CD4-positive, alpha-beta T cell treated with Interleukin-15 for 4 hours (primary cell): ENCODE measurements around the gene YES1.
"Not testable (repeated sequence)": the region's sequence is repeated elsewhere in the genome, so short reads cannot be mapped to it uniquely, and the experiment has no call there.

ENCODE experiments used
- DNase-seq: peaks from one replicate; pipeline ENCODE4 v3.0.0-alpha.2; 2020; ENCODE audit warnings: low spot score

The YES1 gene

DNA sequence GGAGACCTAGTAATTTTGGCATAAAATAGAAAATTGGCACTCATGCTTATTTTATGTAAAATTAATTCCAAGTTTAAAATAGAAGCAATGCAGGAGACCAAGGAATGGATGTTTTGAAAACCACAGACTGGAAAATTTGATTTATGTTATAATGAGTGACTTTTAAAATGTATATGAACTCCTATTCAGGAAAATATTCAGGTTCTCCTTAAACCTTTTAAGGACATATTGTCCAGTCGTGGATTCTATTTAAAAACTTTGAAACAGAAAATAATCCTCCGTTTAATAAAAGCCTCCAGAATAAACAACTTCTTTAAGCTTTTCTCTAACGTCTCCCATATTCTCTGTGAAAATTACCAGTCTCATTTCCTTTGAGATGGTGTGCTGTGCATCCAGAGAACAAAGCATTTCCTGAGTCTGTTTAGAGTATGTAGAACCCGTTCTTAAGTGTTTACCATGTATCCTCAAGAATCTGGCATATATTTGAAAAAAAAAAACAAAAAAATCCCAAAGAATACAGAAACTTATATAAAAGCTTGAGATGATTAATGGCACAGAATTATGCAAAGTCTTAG is 8.6 kb upstream of the YES1 start:
- DNase-seq, result no peak

DNA sequence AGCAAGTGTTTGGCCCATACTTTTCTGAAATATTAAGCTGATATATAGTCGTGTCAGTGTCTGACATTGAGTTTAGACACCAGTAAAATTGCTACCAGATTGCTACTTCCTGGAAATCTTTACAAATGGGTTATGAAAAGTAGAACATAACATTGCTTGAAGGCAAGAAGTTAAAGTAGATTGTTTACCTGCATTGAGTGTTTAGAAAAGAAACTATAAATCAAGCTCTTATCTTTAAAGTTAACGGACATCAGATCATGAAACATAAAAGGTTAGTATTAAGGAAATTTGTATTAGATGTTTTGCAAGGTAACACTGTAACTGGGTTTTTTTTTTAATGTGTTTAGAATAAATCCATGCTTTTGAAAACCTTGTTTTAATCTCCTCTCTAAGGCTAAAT is 4.8 kb upstream of the YES1 start:
- no peak for DNase-seq

DNA sequence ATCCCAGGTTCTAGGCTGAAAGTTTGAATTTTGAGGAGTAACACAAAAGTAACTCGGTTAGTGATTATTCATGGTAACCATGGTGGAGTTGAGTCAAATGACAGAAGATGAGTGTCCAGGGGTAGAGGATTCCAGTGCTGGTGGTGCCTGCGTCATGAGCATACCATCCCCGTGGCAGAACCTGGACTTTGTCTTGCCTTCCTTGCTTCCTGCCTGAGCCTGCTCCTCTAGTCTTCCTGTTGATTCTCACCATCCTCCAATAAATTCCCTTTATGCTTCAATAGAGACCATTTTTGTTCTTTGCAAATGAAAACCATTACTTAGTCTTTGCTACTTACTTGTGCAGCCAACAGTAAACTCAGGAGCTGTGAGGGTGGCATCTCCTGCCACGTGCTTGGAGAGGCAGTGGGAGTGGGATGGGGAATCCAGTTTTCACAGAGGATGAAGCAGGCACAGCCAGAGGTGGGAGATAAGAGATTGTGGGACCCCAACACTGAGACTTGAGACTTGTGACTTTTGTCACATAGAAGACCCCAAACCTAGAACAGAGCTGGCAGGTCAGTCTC is 4.1 kb upstream of the YES1 start:
- no peak for DNase-seq

DNA sequence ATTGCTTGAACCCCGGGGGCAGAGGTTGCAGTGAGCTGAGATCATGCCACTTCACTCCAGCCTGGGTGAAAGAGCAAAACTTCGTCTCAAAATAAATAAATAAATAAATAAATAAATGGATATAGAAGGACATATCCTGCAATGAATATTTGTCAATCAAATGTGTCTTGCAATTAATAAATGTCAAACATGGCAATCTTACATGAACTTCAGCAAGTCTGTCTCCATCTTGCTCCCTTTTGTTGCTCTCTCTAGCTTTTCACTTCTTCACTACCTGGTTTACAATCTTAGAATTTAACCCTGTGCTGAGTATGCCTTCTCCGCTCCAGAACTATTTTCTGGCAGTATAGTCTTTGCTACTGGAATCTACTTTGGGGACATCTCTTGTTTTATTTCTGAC is 3.3 kb upstream of the YES1 start:
- DNase-seq, result no peak

DNA sequence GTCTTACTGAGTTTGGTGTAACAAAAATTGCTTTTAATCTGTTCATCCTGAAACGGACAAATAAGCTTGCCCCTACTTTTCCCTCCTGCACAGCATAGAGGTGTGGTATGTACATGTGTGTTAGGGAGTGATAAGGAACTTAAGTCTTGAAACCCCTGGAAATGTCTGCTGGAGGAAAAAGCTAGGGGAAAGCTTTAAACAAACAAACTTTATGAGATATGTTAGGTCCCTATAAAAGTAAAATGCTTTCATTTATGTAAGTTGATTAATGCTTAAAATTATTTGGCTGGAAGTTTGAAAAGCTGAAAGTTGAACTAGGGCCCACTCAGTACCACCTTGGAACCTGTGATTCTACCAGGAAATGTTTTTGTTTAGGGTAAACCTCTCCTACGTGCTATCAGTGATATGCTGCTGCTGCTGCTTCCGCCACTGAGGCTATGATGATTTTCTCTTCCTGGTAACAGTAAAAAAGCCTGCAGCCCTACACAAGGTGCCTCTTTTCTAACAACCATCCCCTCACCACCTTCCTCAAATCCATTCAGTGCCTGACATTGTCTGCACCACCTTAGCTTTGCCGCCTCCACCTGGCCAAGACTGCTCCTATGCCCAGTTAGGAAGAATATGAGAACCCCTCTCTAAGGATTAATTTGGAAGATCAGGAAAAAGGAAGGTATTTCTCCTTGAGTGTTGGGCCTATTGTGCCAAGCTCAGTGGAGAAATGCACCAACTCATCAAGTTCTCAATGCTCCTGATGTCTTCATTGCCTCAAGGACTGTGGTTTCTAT is 2.5 kb upstream of the YES1 start:
- DNase-seq, result no peak

DNA sequence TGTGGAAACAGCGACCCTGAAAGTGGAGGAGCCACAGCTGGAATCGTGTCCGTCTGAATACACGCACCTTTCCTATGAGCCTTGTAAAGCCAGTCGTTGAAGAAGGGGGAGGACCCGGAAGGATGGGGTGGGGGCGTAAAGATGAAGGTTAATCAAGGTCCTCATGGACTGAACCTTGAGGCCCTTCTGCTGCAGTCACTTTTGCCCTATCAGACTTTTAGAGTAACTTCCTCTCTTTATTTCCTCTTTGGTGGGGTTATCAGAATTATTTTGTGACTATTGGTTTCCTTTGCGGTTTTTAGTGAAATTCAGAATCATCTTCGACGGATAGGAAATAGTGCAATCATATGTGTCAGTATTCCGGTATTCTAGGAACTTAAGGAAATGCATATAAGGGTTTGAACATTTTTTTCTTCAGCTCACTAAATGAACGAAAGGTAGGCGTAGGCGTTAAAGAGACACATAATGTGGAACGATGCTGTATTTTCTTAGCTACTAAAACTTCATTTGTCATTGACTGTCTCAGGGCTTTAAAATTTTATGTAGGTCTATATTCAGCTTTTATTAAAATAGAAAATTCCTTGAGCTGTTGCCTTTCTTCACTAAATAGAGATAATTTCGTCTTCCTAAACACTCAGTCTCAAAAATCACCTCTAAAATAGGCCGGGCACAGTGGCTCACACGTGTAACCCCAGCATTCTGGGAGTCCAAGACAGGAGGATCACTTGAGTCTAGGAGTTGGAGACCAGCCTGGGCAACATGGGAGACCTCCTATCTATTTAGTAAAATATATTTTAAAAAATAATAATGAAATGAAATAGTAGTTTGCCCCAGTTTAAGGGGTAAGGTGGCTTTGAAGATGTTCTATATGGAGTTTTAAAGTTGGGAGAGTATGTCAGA is 1.4 kb upstream of the YES1 start:
- DNase-seq, result peak; percentile 81

DNA sequence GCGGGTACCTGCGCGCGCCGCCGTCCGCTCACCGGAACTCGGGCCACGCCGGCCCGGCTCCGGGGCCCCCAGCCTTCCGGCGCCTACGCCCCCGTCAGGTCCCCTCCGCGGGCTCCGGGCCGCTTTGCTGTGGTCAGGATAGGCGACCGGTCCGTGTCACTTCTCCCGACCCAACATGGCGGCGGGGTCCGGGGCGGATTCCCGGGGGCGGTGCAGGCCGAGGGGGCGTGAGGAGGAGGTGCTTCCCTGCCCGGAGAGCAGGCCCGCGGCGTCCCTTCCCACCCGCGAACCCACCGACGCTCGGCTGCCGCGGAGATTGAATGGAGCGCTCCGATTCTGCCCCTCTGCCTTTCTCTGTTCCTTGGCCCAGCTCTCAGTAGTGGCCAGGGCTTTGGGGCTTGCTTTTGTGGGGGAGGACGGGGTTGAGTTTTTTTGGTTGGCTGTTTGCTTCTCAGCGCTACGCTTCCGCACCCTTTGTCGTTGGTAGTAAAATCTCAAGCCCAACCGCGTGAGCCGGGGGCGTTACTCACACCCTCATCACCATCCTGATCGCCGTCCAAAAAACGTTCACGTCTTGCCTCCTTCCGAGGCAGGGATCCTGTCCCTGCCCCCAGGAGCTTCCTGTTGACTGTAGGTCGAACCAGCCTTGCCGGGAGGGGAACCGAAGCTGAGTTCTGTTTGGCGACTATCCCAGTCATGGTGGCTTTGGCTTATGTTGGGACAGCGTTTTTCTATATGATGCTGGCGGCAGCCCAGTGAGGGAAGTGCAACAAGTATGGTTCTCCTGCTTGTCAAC is 532 bp upstream of the YES1 start:
- peak; percentile 67 for DNase-seq

DNA sequence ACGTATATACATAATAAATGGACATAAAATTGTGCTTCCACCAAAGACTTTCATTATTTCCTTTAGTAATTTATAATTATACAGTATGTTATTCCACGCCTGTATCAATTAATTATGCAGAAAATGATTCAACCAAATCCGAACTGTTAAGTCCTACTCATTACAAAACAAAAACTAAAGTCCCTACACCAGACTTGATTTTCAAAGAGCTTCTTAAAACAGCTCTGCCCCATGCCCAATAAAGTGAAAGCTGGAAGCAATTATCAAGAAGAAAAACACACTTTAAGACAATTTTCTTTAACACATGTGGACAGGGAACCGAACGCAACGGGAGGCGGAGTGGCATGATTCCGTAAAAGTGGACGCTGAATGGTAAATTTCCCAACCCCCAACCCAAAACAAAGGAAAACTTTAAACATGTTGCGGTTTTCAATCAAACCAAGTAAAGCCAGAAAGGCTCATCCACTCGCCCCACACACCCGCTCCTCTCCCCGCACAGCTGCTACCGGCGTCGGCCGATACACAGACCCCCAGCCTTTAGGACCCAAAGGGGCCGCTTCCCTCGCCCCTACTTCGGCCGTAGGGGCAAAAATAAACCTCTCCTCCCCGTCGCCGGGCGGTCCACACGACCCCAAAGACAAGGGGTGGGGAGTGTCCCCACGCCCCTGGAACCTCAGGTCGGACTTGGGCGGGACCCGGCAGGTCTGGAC is 705 bp downstream of the YES1 start:
- no peak for DNase-seq

DNA sequence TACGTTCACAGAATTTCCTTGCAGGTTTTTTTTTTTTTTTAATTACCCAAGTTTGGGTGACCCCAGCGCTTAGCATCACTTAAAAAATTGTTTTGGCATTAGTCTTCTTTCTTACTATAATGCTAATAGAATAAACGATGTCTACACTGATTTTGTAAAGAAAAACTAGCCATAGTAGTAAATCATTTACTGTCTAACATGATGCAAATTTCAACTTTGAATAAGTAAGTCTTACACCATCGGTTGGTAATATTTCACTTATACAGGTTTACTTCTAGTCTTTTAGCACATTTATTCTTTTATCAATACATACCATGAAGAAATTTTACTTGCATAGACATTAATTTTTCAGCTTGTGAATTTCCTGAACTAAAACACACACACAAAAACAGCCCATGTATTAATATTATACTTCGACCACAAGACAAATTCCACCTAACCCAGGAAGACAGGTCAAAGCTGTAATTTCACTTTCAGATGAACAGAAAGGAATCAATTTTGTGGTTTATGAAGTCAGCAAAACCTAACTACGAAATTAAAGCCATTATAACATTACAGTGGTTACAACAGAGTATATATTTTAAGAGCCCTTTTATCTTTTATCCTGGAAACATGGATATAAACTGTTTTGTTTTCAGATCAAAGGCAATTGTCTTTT is 1.9 kb downstream of the YES1 start:
- DNase-seq, result no peak

DNA sequence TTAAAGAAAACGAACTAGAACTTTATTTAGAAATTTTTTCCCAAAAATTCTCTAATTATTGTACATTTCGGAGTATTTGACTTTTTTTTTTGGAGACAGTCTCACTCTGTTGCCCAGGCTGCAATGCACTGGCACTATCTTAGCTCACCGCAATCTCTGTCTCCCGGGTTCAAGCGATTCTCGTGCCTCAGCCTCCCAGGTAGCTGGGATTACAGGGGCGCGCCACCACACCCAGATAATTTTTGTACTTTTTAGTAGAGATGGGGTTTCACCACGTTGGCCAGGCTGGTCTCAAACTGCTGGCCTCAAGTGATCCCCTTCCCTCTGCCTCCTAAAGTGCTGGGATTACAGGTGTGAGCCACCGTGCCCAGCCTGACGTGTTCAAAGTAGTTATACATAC is 2.8 kb downstream of the YES1 start:
- not testable (repeated sequence) for DNase-seq

DNA sequence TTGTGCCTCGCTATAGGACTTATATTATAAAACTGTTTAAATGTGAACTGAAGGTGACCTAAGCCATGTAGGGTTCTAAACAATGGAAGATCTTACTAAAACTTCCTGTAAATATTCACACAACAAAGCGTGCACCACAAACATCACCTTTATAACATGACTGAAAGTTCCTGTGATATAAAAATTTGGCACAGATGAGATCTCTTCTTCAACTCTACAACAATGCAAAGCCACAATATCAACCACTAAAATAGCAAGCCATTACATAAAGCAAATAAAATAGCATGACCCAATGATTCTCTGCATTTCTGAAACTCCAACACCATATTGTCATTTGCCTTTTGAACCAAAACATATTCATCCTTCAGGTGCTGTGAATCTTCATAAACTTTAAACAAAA is 3.5 kb downstream of the YES1 start:
- DNase-seq, result no peak

DNA sequence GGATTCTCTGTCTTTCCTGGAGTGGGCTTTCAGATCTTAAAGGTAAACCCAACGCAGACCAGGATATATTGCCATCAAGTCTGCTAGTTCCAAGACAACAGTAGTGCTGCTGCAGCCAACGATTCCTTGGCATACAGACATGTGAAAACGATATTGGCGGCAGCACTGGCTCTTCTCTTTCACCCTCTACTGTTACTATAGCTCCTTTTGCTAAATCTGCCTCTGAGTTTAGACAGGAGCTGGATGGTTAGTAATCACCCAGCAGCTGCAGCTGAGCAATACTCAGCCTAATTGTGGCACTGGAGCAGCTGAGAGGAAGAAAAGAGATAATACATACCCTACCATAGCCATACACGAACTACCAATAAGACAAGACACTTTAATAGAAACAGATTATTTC is 4.0 kb downstream of the YES1 start:
- no peak for DNase-seq

DNA sequence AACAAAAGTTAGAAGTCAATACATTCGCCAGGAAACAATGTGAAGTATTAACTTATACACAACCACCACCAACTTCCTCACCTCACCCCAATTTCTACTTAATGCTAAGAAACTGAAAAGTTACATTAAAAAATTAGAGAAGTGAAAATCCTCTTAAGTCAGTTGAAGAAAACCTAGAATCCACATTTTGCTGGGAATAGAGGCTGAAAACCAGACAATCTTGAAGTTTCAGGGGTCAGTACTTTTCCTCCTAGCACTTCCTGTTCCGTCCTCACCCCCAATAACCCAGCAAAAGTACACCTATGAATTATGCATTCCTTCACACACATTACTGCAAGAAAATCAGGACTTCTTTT is 6.3 kb downstream of the YES1 start:
- DNase-seq, result no peak

DNA sequence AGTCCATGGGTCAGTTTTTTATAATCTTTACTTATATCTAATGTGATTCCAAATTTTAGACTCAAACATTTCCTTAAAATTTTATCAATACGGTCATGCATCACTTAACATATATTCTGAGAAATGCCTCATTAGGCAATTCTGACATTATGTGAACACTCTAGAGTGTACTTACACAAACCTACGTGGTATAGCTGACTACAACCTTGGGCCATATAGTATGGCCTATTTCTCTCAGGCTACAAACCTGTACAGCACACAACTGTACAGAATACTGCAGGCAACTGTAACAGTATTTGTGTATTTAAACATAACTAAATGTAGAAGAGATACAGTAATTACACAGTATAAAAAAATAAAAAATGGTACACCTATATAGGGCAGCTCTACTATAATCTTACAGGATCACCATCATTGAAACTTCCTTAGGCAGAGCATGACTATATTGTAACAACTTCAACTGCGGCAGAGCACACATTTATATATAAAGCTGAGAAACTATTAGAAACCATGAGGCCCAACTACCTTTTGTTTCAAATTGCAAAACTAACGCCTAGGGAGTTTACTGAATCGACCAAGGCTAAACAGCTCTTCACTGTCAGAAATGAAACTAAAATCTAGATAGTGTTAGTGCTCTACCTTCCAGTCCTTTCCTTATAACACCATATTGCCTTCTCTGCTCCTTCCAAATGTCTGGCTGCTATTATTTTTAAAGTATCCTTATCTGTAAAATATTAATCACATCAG is 6.9 kb downstream of the YES1 start:
- no peak for DNase-seq

DNA sequence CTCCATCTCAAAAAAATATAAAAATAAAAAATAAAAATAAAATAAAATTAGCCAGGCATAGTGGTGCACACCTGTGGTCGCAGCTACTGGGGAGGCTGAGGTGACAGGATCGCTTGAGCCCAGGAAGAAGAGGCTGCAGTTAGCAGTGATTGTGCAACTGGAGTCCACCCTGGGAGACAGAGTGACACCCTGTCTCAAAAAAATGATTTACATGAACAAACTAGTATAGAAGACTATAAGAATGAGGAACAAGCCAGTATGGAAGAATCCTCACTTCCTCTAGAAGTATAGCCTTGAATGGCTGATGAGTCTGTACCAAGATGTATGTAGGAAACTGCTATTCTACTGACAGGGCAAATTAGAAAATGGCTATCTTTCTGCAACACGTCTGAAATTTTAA is 10.9 kb downstream of the YES1 start:
- no peak for DNase-seq

DNA sequence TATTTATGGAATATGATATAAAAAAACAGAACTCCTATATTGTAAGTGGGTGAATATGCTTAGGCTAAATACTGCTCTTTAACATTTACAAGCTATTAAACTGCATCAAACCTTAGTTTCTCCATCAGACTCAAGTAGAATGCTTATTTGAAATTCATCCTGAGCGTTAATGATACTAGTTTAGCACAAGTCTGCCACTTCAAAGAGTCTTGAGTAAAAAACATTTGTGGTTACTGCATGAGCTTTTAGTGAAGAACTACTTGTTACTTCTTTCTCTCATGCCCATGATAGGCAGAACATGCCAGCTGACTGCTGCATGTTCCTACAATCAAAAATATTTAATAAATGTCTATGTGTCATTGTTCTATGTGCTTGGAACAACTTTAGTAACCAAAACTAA is 12.1 kb downstream of the YES1 start:
- DNase-seq, result no peak

DNA sequence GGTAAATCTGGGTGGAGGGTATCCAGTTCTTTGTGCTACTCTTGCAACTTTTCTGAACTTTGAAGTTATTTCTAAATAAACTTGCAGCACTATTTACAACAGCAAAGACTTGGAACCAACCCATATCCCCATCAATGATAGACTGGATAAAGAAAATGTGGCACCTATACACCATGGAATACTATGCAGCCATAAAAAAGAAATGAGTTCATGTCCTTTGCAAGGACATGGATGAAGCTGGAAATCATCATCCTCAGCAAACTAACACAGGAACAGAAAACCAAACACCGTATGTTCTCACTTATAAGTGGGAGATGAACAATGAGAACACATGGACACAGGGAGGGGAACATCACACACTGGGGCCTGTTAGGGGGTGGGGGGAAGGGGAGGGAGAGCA is 16.7 kb downstream of the YES1 start:
- not testable (repeated sequence) for DNase-seq

DNA sequence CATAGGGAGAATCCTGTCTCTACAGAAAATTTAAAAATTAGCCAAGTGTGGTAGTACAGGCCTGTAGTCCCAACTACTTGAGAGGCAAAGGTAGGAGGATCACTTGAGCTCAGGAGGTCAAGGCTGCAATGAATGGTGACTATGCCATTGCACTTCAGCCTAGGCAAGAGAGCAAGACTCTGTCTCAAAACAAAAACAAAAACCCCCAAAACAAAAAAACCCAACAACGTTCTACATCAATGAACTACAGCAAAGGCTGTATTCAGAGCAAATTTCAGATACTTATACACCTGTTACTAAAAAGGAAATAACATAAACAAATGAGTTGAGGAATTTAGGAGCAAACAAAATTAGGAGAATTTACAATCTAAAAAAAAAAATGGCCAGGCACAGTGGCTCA is 22.6 kb downstream of the YES1 start:
- DNase-seq, result no peak

DNA sequence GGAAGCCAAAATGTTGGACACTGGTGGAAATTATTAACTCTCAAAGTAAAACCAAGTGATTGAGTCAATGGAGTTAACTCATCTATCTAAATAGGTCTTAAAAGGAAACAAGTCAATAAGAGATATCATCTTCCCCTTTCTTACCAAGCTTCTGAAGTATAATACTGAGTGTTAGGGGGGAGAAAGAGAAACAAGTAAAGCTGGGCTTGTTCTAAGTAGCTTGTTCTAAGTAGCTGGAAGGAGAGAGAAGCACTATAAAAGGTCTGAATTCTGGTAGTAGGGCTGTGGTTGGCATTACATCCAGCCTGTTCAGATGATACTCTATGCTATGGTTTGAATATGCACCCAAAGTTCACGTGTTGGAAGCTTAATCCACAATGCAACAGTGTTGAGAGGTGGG is 26.8 kb downstream of the YES1 start:
- no peak for DNase-seq
